Neural progenitor cell (in vitro differentiated cells): ENCODE data around the gene ANK3.

ENCODE experiments used
- CTCF ChIP-seq: fragments of 200-600 bp; sonication (generic); IDR thresholded peaks from 2 replicates; pipeline ENCODE4 v1.5.1; 2017; ENCODE audit warnings: antibody characterized with exemption, mild to moderate bottlenecking
- EZH2 ChIP-seq: fragments of 200-600 bp; sonication (generic); IDR thresholded peaks from 2 replicates; pipeline ENCODE4 v1.6.1; 2017; ENCODE audit warnings: antibody characterized with exemption, mild to moderate bottlenecking, moderate library complexity

- TF ChIP-seq CTCF (no peak), EZH2 (no peak)
Observed at GRCh38 chr10:60230892-60231291, 158.8 kb downstream of the ANK3 start.
